ENCODE measurements around the gene KRT37.

DNA sequence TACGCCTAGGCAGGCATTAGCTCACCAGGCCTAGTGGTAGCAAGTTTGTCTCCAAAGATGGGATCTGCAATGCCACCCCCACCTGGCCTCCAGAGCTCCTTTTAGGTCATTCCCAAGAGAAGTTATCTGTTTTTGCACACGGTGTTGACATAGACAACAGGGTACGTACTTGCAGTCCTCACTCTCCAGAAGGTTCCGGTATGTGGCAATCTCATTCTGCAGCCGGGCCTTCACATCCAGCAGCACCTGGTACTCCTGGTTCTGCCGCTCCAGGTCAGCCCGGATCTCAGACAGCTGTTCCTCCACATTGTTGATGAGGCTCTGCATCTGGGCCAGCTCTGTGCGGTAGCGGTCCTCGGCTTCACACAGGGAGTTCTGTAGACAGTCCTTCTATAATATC, 17.2 kb downstream of the KRT37 start:
- no peak for TF ChIP-seq REST (IDR thresholded peaks at IDR 0.05; ENCODE audit: insufficient read depth in 1 of 2, low read depth in 2 of 2, low read length in 1 of 2)
- no peak for TF ChIP-seq POLR2AphosphoS5 (IDR thresholded peaks at IDR 0.05; ENCODE audit: low read depth, low read length)
- TF ChIP-seq, protein P1, sequence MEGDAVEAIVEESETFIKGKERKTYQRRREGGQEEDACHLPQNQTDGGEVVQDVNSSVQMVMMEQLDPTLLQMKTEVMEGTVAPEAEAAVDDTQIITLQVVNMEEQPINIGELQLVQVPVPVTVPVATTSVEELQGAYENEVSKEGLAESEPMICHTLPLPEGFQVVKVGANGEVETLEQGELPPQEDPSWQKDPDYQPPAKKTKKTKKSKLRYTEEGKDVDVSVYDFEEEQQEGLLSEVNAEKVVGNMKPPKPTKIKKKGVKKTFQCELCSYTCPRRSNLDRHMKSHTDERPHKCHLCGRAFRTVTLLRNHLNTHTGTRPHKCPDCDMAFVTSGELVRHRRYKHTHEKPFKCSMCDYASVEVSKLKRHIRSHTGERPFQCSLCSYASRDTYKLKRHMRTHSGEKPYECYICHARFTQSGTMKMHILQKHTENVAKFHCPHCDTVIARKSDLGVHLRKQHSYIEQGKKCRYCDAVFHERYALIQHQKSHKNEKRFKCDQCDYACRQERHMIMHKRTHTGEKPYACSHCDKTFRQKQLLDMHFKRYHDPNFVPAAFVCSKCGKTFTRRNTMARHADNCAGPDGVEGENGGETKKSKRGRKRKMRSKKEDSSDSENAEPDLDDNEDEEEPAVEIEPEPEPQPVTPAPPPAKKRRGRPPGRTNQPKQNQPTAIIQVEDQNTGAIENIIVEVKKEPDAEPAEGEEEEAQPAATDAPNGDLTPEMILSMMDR (IDR thresholded peaks at IDR 0.05) = no peak
